Erythroblast (primary cell): ENCODE data around the gene CDC42SE2.

Experiments used
- GATA1 ChIP-seq: IDR thresholded peaks from 2 replicates; pipeline ENCODE4 v1.6.1; 2011; ENCODE audit warnings: low read depth, mild to moderate bottlenecking, control low read depth, low read length, moderate library complexity
- POLR2A ChIP-seq: IDR thresholded peaks from 2 replicates; pipeline ENCODE4 v1.6.1; 2011; ENCODE audit warnings: mild to moderate bottlenecking, low read length

GRCh38 chr5:131353991-131354390, 90.1 kb downstream of the CDC42SE2 start:
- TF ChIP-seq POLR2A (no peak), GATA1 (no peak)
